Measurements from ENCODE around the gene ZNF557.

Gene ZNF557

DNA sequence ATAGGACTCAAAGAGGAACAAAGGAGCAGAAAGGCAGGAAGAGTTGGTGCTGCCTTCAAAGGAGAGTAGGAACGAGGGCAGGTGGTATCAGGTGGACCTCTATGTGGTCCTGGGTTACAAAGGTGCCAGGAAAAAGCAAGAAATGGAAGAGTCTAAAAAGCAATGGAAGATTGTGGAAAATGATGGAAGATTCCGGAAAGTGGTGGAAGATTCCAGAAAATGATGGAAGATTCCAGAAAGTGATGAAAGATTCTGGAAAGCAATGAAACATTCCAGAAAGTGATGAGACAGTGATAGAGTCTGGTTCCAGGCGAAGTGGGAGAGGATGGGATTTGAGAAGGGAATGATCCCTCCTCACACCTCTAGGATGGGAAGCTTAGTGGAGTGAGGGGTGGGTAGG, 55.3 kb downstream of the ZNF557 start:
- TF ChIP-seq CTCF (IDR thresholded peaks at IDR 0.05; ENCODE audit: insufficient read depth, low read depth, low read length, missing control alignments), result no peak
- no peak for DNase-seq (ENCODE audit: low read depth)
- H3K4me3 ChIP-seq (ENCODE audit: low read length), result no peak overlapping the region

DNA sequence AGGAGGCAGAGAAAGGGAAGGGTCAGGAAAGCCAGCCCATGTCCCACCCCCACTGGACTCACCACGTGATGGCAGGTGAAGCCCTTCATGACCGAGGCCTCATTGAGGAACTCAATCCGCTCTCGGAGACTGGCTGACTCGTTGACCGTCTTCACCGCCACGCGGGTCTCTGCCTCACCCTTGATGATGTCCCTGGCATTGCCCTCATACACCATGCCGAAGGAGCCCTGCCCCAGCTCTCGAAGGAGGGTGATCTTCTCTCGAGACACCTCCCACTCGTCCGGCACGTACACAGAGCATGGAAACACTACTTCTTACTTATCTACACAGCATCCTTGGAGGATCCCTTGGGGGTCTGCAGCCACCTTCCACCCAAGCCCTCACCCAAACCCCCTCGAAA, 55.7 kb downstream of the ZNF557 start:
- DNase-seq (ENCODE audit: low read depth), result no peak
- no peak overlapping the region for H3K4me3 ChIP-seq (ENCODE audit: low read length)
- no peak for TF ChIP-seq CTCF (IDR thresholded peaks at IDR 0.05; ENCODE audit: insufficient read depth, low read depth, low read length, missing control alignments)

GRCh38 chr19:7126132-7126531, 56.6 kb downstream of the ZNF557 start:
- no peak for TF ChIP-seq CTCF (IDR thresholded peaks at IDR 0.05; ENCODE audit: insufficient read depth, low read depth, low read length, missing control alignments)
- H3K4me3 ChIP-seq (ENCODE audit: low read length), result no peak overlapping the region
- DNase-seq (ENCODE audit: low read depth), result no peak

GRCh38 chr19:7130043-7130442, 60.5 kb downstream of the ZNF557 start:
- H3K4me3 ChIP-seq (ENCODE audit: low read length), result no peak overlapping the region
- no peak for DNase-seq (ENCODE audit: low read depth)
- no peak for TF ChIP-seq CTCF (IDR thresholded peaks at IDR 0.05; ENCODE audit: insufficient read depth, low read depth, low read length, missing control alignments)

- H3K4me3 ChIP-seq (ENCODE audit: low read length), result no peak overlapping the region
- TF ChIP-seq CTCF (IDR thresholded peaks at IDR 0.05; ENCODE audit: insufficient read depth, low read depth, low read length, missing control alignments), result no peak
- no peak for DNase-seq (ENCODE audit: low read depth)
These were observed 62.6 kb downstream of the ZNF557 start for GRCh38 chr19:7132054-7132453.

- no peak overlapping the region for H3K4me3 ChIP-seq (ENCODE audit: low read length)
- TF ChIP-seq CTCF (IDR thresholded peaks at IDR 0.05; ENCODE audit: insufficient read depth, low read depth, low read length, missing control alignments), result no peak
- no peak for DNase-seq (ENCODE audit: low read depth)
These were observed 67.6 kb downstream of the ZNF557 start for GRCh38 chr19:7137120-7137519.
